NOMO-1 treated with dmso at 0.1 percent for 144 hours (cell line): ENCODE data around the gene PAX6.

Source experiments
- DNase-seq: peaks from one replicate; lab custom pipeline; 2025; ENCODE audit not compliant: unreplicated experiment; lab: John Stamatoyannopoulos, UW

The PAX6 gene

GRCh38 chr11:31810779-31811647 lies at the start of gene PAX6:
Gene PAX6, minus strand, starts transcription at chr11:31811322. Its CDS starts 4,911 bp downstream, at chr11:31806411.
- peak; percentile 91 for DNase-seq

- no peak for DNase-seq
Observed at GRCh38 chr11:31860391-31860790, 49.3 kb upstream of the PAX6 start.

GRCh38 chr11:31856248-31856647 lies 45.1 kb upstream of the PAX6 start:
- no peak for DNase-seq

- DNase-seq = no peak
Observed at GRCh38 chr11:31855466-31855865, 44.3 kb upstream of the PAX6 start.

- DNase-seq = no peak
Observed at GRCh38 chr11:31850365-31850764, 39.2 kb upstream of the PAX6 start.

GRCh38 chr11:31847761-31848160 lies 36.6 kb upstream of the PAX6 start:
- no peak for DNase-seq

GRCh38 chr11:31845331-31845730 lies 34.2 kb upstream of the PAX6 start:
- no peak for DNase-seq

GRCh38 chr11:31844351-31844750 lies 33.2 kb upstream of the PAX6 start:
- no peak for DNase-seq

GRCh38 chr11:31841435-31841834 lies 30.3 kb upstream of the PAX6 start:
- DNase-seq = no peak

GRCh38 chr11:31834237-31834636 lies 23.1 kb upstream of the PAX6 start:
- no peak for DNase-seq

- DNase-seq = no peak
Observed at GRCh38 chr11:31830406-31830805, 19.3 kb upstream of the PAX6 start.

GRCh38 chr11:31828217-31828616 lies 17.1 kb upstream of the PAX6 start:
- no peak for DNase-seq

GRCh38 chr11:31827455-31828206 lies 16.5 kb upstream of the PAX6 start:
- DNase-seq = no peak

GRCh38 chr11:31826536-31827438 lies 15.7 kb upstream of the PAX6 start:
- no peak for DNase-seq

- no peak for DNase-seq
Observed at GRCh38 chr11:31825838-31826484, 14.8 kb upstream of the PAX6 start.

- DNase-seq = no peak
Observed at GRCh38 chr11:31824879-31825837, 14.0 kb upstream of the PAX6 start.

- DNase-seq = no peak
Observed at GRCh38 chr11:31824332-31824878, 13.3 kb upstream of the PAX6 start.

GRCh38 chr11:31823644-31824331 lies 12.7 kb upstream of the PAX6 start:
- no peak for DNase-seq
